GM12874 (cell line): ENCODE results near the gene ASXL2.

Source experiments
- TF ChIP-seq, protein P1 (sequence below): IDR thresholded peaks from 2 replicates; pipeline ENCODE4 v1.5.1; 2011; ENCODE audit warnings: low read depth, mild to moderate bottlenecking, control low read depth, low read length, moderate library complexity; ENCODE audit not compliant: insufficient read depth

Gene ASXL2

DNA sequence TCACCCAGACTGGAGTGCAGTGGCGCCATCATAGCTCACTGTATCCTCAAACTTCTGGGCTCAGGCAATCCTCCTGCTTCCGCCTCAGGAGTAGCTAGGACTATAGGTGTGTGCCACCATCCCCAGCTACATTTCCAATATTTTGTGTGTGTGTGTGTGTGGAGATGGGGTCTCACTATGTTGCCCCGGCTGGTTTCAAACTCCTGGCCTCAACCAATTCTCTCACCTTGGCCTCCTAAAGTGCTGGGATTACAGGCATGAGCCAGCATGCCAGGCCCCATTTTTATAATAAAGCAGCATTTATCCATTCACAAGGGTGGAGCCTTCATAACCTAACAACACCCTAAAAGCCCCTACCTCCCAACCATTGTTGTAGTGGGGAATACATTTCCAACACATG is 152.4 kb downstream of the ASXL2 start:
- TF ChIP-seq, protein P1, sequence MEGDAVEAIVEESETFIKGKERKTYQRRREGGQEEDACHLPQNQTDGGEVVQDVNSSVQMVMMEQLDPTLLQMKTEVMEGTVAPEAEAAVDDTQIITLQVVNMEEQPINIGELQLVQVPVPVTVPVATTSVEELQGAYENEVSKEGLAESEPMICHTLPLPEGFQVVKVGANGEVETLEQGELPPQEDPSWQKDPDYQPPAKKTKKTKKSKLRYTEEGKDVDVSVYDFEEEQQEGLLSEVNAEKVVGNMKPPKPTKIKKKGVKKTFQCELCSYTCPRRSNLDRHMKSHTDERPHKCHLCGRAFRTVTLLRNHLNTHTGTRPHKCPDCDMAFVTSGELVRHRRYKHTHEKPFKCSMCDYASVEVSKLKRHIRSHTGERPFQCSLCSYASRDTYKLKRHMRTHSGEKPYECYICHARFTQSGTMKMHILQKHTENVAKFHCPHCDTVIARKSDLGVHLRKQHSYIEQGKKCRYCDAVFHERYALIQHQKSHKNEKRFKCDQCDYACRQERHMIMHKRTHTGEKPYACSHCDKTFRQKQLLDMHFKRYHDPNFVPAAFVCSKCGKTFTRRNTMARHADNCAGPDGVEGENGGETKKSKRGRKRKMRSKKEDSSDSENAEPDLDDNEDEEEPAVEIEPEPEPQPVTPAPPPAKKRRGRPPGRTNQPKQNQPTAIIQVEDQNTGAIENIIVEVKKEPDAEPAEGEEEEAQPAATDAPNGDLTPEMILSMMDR: no peak

- TF ChIP-seq, protein P1: no peak
Measured at GRCh38 chr2:25724756-25725155, 153.5 kb downstream of the ASXL2 start.

- TF ChIP-seq, protein P1: no peak
Measured at GRCh38 chr2:25722224-25722623, 156.1 kb downstream of the ASXL2 start.

DNA sequence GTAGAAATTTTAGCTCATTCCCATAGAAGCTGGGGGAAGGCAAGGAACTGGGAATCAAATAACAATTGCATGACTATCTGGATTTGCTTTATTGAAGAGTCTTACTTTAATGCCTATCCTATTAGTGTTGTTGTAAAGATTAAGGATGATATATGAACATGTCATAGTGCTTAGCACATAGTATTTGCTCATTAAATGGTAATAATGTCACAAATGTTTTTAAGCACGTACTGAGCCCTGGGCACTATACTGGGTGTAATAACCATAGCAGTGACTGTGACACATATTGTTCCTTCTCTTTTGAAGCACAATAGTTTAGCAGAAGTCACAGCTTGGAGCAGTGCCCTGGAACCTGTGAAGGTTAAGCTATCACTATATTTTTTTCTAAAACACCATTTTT is 157.7 kb downstream of the ASXL2 start:
- TF ChIP-seq, protein P1: no peak

- TF ChIP-seq, protein P1: no peak
Measured at GRCh38 chr2:25714740-25715139, 163.5 kb downstream of the ASXL2 start.

- TF ChIP-seq, protein P1: no peak
Measured at GRCh38 chr2:25712455-25712854, 165.8 kb downstream of the ASXL2 start.

GRCh38 chr2:25711675-25712354 is 166.5 kb downstream of the ASXL2 start:
- TF ChIP-seq, protein P1: no peak
